BJ (cell line): ENCODE results near the gene MAFF. TPM values are rescaled to one million over a fixed set of nuclear protein-coding genes. Genes with fewer than 3 reads are reported as not detected.

Experiments used
- CTCF ChIA-PET: fragments of 350-600 bp; formaldehyde crosslinking; extraction: SDS; loops from one replicate; lab custom pipeline; 2021; ENCODE audit warnings: antibody characterized with exemption, inconsistent platforms; lab: Yijun Ruan, JAX
- POLR2A ChIA-PET: fragments of 300-600 bp; sonication (Branson Sonifier 250); formaldehyde crosslinking; extraction: SDS; loops from one replicate; lab custom pipeline; 2021; ENCODE audit warnings: antibody characterized with exemption; lab: Charles Lee
- DNase-seq: peaks from one replicate; pipeline ENCODE4 v3.0.0-alpha.2; 2011; ENCODE audit warnings: low read depth
- H3K27me3 ChIP-seq: 2 replicates; pipeline ENCODE4 v1.6.0; 2011; ENCODE audit warnings: low read length; ENCODE audit not compliant: control insufficient read depth, insufficient read depth
- H3K36me3 ChIP-seq: 2 replicates; pipeline ENCODE4 v1.5.1; 2011; ENCODE audit warnings: low read length; ENCODE audit not compliant: control insufficient read depth, insufficient read depth
- H3K4me3 ChIP-seq: 2 replicates; pipeline ENCODE4 v1.5.1; 2011; ENCODE audit warnings: low read depth, mild to moderate bottlenecking, control low read depth, low read length
- CTCF ChIP-seq: IDR thresholded peaks from 2 replicates; pipeline ENCODE4 v1.5.1; 2011; ENCODE audit warnings: low read depth, mild to moderate bottlenecking, control low read depth, inconsistent platforms, low read length, moderate library complexity; ENCODE audit not compliant: insufficient read depth
- polyA plus RNA-seq: library from polyadenylated mRNA; depleted of rRNA; stranded (reverse); fragments of >200 nt; gene quantifications from 2 replicates; pipeline ENCODE4 v1.2.3, GENCODE V29; 2011

Gene MAFF
- polyA plus RNA-seq, 1 experiment = 14.8 TPM

DNA sequence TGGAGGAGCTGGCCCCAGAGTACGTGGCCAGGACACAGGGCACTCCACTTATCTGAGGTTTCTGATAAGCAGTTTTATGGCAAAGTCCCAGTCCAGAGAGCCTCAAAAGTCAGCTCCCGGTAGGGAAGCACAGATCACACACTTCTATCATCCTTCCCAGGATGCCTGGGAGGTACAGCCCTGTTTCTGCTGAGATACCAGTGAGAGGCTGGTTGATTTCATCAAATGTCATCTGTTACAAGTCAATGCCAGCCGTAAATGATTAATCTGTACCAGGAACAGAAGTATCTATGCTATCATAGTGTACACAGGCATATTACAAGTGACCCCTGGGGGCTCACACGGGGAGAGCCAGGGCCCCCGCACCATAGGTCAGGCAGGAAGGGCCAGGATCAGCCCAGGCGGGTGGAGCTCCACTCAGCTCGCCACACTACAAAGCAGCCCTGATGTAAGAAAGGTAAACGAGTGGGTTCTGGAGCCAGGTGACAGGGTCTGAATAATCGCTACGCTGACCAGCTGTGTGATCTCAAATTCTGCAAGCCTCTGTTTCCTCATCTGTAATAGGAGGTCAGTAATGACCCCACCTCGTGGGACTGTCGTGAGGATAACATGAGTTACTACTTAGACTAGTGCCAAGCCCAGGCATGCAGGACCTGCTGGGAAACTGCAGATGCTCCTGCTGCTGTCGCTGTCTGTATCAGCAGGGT lies 37.8 kb upstream of the MAFF start:
- ChIA-PET CTCF (no interaction called here), POLR2A (no interaction called here)
- no peak for DNase-seq
- H3K4me3 ChIP-seq = no peak overlapping the region
- no peaks in the 10 kb centered on the region for H3K27me3 ChIP-seq
- no peak for TF ChIP-seq CTCF
- no peaks in the 10 kb centered on the region for H3K36me3 ChIP-seq

DNA sequence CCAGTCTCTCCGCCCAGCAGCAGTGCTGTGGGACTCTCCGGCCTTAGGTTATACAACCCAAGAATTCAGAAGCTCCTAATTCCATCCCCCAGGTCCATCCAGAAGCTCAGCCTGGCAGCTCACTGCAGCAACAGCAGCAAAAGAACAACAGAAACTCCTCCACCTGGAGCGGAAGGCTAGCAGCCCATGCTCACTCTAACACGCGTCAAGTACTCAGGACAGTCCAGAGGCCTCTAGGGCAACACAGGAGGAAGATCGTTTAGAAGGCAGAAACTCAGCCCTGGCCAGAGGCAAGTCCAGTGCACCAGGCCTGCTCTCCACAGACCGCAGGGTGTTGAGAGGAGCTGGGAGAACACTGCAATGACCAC lies 37.3 kb upstream of the MAFF start:
- Histone ChIP-seq H3K27me3 (no peaks in the 10 kb centered on the region), H3K4me3 (no peak overlapping the region), H3K36me3 (no peaks in the 10 kb centered on the region)
- no peak for TF ChIP-seq CTCF
- ChIA-PET CTCF (no interaction called here), POLR2A (no interaction called here)
- no peak for DNase-seq

DNA sequence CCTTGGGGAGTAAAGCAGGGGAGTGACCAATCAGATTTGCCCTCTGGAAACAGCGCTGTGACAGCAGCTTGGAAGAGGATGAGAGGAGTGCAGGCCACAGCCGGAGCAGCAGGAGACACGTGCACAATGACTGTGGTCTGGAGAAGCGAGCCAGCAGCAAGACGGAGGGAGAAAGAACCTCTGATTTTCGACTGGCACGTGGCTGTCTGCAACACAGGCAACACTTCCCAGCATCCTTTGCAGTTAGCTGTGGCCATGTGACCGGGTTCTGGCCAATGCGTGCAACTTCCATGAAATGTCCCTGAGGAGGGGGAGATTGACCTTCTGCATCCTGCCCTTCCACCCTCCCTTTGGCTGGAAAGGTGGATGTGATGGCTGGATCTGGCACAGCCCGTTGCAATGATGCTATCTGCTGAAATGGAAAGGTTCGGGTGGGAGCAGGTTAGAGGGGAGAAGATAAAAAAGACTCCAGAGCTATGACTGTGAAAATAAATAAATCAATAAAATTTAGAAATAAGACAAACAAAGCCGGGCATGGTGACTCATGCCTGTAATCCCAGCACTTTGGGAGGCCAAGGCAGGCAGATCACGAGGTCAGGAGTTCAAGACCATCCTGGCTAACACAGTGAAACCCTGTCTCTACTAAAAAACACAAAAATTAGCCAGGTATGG lies 35.7 kb upstream of the MAFF start:
- ChIA-PET POLR2A (no interaction called here), CTCF (interaction anchor here (1.1 to 1.5 kb wide), 2 partner anchors 10 to 16 kb away, joined by 3 to 4 read pairs; partner anchors contain the start of gene PLA2G6)
- DNase-seq = no peak
- Histone ChIP-seq H3K36me3 (no peaks in the 10 kb centered on the region), H3K4me3 (no peak overlapping the region), H3K27me3 (no peaks in the 10 kb centered on the region)
- no peak for TF ChIP-seq CTCF

DNA sequence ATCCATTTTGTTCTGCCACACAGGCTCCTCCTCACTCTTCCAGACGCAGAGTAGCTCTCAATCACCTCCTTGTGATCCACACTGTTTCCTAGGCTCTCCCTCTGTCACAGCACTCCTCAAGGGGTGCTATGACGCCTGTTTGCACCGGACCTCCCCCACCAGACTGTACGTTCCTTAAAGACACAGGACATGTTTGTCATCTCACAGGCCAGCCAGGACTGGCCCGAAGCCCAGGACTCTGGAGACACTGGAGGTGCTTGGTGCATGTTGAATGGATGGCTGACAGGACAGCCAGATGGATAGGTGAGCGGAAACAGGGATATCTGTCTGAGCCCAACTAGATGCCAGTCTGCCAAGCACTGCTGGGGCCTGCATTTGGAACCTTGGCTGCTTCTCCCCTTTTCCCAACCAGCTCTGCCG lies 33.8 kb upstream of the MAFF start:
- ChIA-PET POLR2A (no interaction called here), CTCF (interaction anchor here (1.0 kb wide), 1 partner anchor 10 kb away, joined by 3 read pairs; no protein-coding TSS in a partner anchor)
- Histone ChIP-seq H3K27me3 (no peaks in the 10 kb centered on the region), H3K4me3 (no peak overlapping the region), H3K36me3 (no peaks in the 10 kb centered on the region)
- no peak for TF ChIP-seq CTCF
- no peak for DNase-seq

GRCh38 chr22:38169116-38169515 lies 32.7 kb upstream of the MAFF start:
- Histone ChIP-seq H3K27me3 (no peaks in the 10 kb centered on the region), H3K36me3 (no peaks in the 10 kb centered on the region), H3K4me3 (no peak overlapping the region)
- ChIA-PET POLR2A (no interaction called here), CTCF (no interaction called here)
- no peak for DNase-seq
- TF ChIP-seq CTCF = no peak
